K562 (cell line): ENCODE results near the gene CHERP. TPM values are rescaled to one million over a fixed set of nuclear protein-coding genes. Genes with fewer than 3 reads are reported as not detected.
A peak's percentile ranks its signal among the peaks of the same experiment; 100 is the strongest.

ENCODE experiments used
- ATAC-seq: fragments of 200-7000 bp; cut with Tn5 transposase; 3 replicates; pipeline ENCODE4 v1.9.1; 2020; ENCODE audit warnings: moderate library complexity
- BruUV-seq: library from RNA; stranded (reverse); fragments of 400-500 nt; replicated peaks from 2 replicates; lab custom pipeline; 2021; lab: Mats Ljungman, UMichigan
- CTCF ChIA-PET: fragments of 300-600 bp; formaldehyde crosslinking; extraction: SDS; loops from one replicate; lab custom pipeline; 2021; ENCODE audit warnings: low intra/inter-chr PET ratio; lab: Yijun Ruan, JAX
- POLR2A ChIA-PET: fragments of 300-600, 350-650 bp; sonication (Branson Sonifier 250); formaldehyde crosslinking; extraction: SDS; loops from one replicate; lab custom pipeline; 2021; ENCODE audit warnings: antibody characterized with exemption, inconsistent platforms; lab: Yijun Ruan, JAX
- DNase-seq, 4 experiments: peaks; one replicate each; pipeline versions ENCODE4 v3.0.0 to v3.0.0-alpha.2; 2011 to 2018; ENCODE audit warnings: low spot score in 3 of 4, mixed read lengths in 3 of 4; ENCODE audit errors: extremely low read depth in 1 of 4
- FAIRE-seq: peaks from 2 replicates; lab custom pipeline; 2011; peaks lifted over from hg19 to GRCh38; lab: Jason Lieb, UNC
- H2AFZ ChIP-seq: 2 replicates; pipeline ENCODE4 v1.6.0; 2011; ENCODE audit warnings: low read depth, low read length, control low read depth, inconsistent platforms
- H3K27ac ChIP-seq: fragments of 200-600 bp; 3 replicates; pipeline ENCODE4 v1.8.0; 2011; ENCODE audit warnings: low read depth, mild to moderate bottlenecking, control low read depth, inconsistent platforms, low read length, moderate library complexity, mixed read lengths; ENCODE audit errors: extremely low read depth
- H3K27me3 ChIP-seq, 2 experiments: fragments of 300-600 bp in 1 of 2; 2 replicates in 1 of 2; 3 replicates in 1 of 2; pipeline versions ENCODE4 v1.6.0 to v1.8.0; 2011; ENCODE audit warnings: inconsistent platforms in 2 of 2, low read length in 2 of 2, mild to moderate bottlenecking in 1 of 2, mixed read lengths in 1 of 2, moderate library complexity in 1 of 2; ENCODE audit not compliant: control insufficient read depth in 2 of 2, insufficient read depth in 2 of 2
- H3K36me3 ChIP-seq: fragments of 300-600 bp; 3 replicates; pipeline ENCODE4 v1.8.0; 2011; ENCODE audit warnings: mild to moderate bottlenecking, low read length, inconsistent platforms; ENCODE audit not compliant: control insufficient read depth, insufficient read depth
- H3K4me1 ChIP-seq, 2 experiments: fragments of 200-600 bp in 1 of 2; replicated peaks in 1 of 2; 2 replicates in 1 of 2; 3 replicates in 1 of 2; pipeline versions ENCODE4 v1.5.1 to v1.8.0; 2011; ENCODE audit warnings: inconsistent platforms in 2 of 2, low read length in 2 of 2, mild to moderate bottlenecking in 1 of 2, mixed read lengths in 1 of 2, moderate library complexity in 1 of 2; ENCODE audit not compliant: control insufficient read depth in 2 of 2, insufficient read depth in 2 of 2
- H3K4me2 ChIP-seq: 2 replicates; pipeline ENCODE4 v1.6.1; 2011; ENCODE audit warnings: low read length, control low read depth, inconsistent platforms, mixed read lengths; ENCODE audit not compliant: insufficient read depth
- H3K4me3 ChIP-seq: fragments of 200-600 bp; sonication (generic), shearing (Covaris generic); 2 replicates; pipeline ENCODE4 v1.5.1; 2016; ENCODE audit warnings: control low read depth, inconsistent platforms
- H3K79me2 ChIP-seq: fragments of 200-600 bp; 3 replicates; pipeline ENCODE4 v1.8.0; 2011; ENCODE audit warnings: low read length, inconsistent platforms; ENCODE audit not compliant: control insufficient read depth, insufficient read depth
- H3K9ac ChIP-seq, 2 experiments: 2 replicates each; pipeline versions ENCODE4 v1.6.0 to v1.6.1; 2011; ENCODE audit warnings: low read depth in 2 of 2, low read length in 2 of 2, control low read depth in 1 of 2, inconsistent platforms in 1 of 2, mild to moderate bottlenecking in 1 of 2, mixed read lengths in 1 of 2; ENCODE audit not compliant: insufficient read depth in 1 of 2
- H3K9me1 ChIP-seq: one replicate; pipeline ENCODE4 v1.6.0; 2011; ENCODE audit warnings: inconsistent platforms, mild to moderate bottlenecking, low read length, moderate library complexity; ENCODE audit not compliant: control insufficient read depth, insufficient read depth
- H3K9me3 ChIP-seq: replicated peaks from 2 replicates; pipeline ENCODE4 v1.5.1; 2011; ENCODE audit warnings: low read depth, low read length, inconsistent platforms; ENCODE audit not compliant: control insufficient read depth, insufficient read depth
- H4K20me1 ChIP-seq: replicated peaks from 2 replicates; pipeline ENCODE4 v1.6.1; 2011; ENCODE audit warnings: low read length, inconsistent platforms, mixed read lengths; ENCODE audit not compliant: control insufficient read depth, insufficient read depth
- CREB3L1 ChIP-seq: fragments of 450-650 bp; IDR thresholded peaks from 2 replicates; pipeline ENCODE4 v1.6.1; 2014; ENCODE audit warnings: low read depth, mild to moderate bottlenecking, moderate library complexity, borderline replicate concordance
- HNRNPLL ChIP-seq: fragments of 200-400 bp; formaldehyde crosslinking; IDR thresholded peaks from 2 replicates; pipeline ENCODE4 v1.6.1; 2017; ENCODE audit warnings: low read length, low read depth, mild to moderate bottlenecking; ENCODE audit not compliant: poor library complexity, severe bottlenecking
- SMARCE1 ChIP-seq: fragments of 450-650 bp; IDR thresholded peaks from 2 replicates; pipeline ENCODE4 v1.7.1; 2016; ENCODE audit warnings: mild to moderate bottlenecking
- ZNF408 ChIP-seq: fragments of 250-450 bp; sonication (Bioruptor Pico); IDR thresholded peaks from 2 replicates; pipeline ENCODE4 v1.4.0; 2020; ENCODE audit warnings: low read depth, mild to moderate bottlenecking, moderate library complexity
- WGBS: fragments of 100-300 bp; shearing (Covaris generic); methylation state at CpG from one replicate; pipeline ENCODE4 v1.1.6; 2016; ENCODE audit warnings: low coverage, mixed read lengths; ENCODE audit not compliant: insufficient coverage; ENCODE audit errors: missing lambda C conversion rate; 5-methylcytosine and 5-hydroxymethylcytosine counted together
- in situ Hi-C: fragments of 300-500 bp; cut with MboI; formaldehyde crosslinking; loops from 4 replicates; pipeline ENCODE4 v1.15.0; 2018; ENCODE audit warnings: inconsistent platforms, mixed read lengths
- intact Hi-C: fragments of 100-400 bp; cut with micrococcal nuclease; formaldehyde crosslinking; loops from 2 replicates; pipeline ENCODE4 v1.14.2; 2022
- polyA plus RNA-seq, 8 experiments: library from polyadenylated mRNA; depleted of rRNA in 4 of 8; stranded (reverse) in 5 of 8; unstranded in 3 of 8; fragments of >200 nt; fragmentation: Nextera tagmentation in 2 of 8; fragmentation: Illumina TruSeq in 1 of 8; extraction: Ambion mirVana in 2 of 8; extraction: Trizol in 1 of 8; gene quantifications; 2 replicates each; pipeline versions ENCODE4 v1.2.1 to v1.2.3, GENCODE V29; 2011 to 2014; ENCODE audit warnings: inconsistent platforms in 1 of 8, missing spikeins in 1 of 8
- total RNA-seq, 7 experiments: library from RNA; depleted of rRNA in 6 of 7; stranded (reverse); fragments of >200 nt in 6 of 7; fragmentation: Illumina TruSeq in 2 of 7; extraction: Trizol in 2 of 7; gene quantifications; 2 replicates each; pipeline versions ENCODE4 v1.2.1 to v1.2.3, GENCODE V29; 2011 to 2021; ENCODE audit warnings: low replicate concordance in 1 of 7

CHERP gene
- total and polyA plus RNA-seq, 9 of the 15 experiments (the other 6 are each of a cell fraction or from before 2014, with no cell fraction given) = 0.60 to 85.1 (median 7.8) TPM

GRCh38 chr19:16536130-16536529, 6.1 kb downstream of the CHERP start:
- Histone ChIP-seq H3K4me1 (peaks cover 4 to 17% of the 10 kb centered on the region in 2 experiments; a peak in 3 of 5 replicates), H3K9me3 (no peaks in the 10 kb centered on the region; the same call in 1 of the 2 replicates), H2AFZ (no peak overlapping the region), H3K4me3 (no peak overlapping the region), H3K27ac (no peak overlapping the region), H3K4me2 (no peak overlapping the region), H3K36me3 (peaks cover 97% of the 10 kb centered on the region), H3K79me2 (peaks cover 54% of the 10 kb centered on the region), H4K20me1 (peaks cover 30% of the 10 kb centered on the region), H3K27me3 (no peaks in the 10 kb centered on the region; a peak in 1 of 5 replicates), H3K9me1 (peaks cover 6% of the 10 kb centered on the region), H3K9ac (0 out of 4 replicates have a peak overlapping the region, but pooled peaks of 1 of the 2 experiments have one; percentile 23)
- FAIRE-seq (no peak), ATAC-seq (no peak), DNase-seq (peak in 2 of 4 experiments; percentile 18 to 22)
- TF ChIP-seq SMARCE1 = no peak
- TF ChIP-seq ZNF408 = no peak
- no peak for TF ChIP-seq HNRNPLL
- TF ChIP-seq CREB3L1 = no peak
- ChIA-PET POLR2A (no interaction called here), CTCF (no interaction called here)
- no TSS peak for BruUV-seq
- in situ Hi-C loops (no loop called here), intact Hi-C loops (no loop called here)
- 97% methylated on average over 8 of the region's 9 CpGs for WGBS
